CD4-positive, alpha-beta T cell (primary cell): Measurements from ENCODE around the gene PDE3A. TPM values are rescaled to one million over a fixed set of nuclear protein-coding genes. Genes with fewer than 3 reads are reported as not detected.

Source experiments
- ATAC-seq: fragments of 200-7000 bp; cut with Tn5 transposase; one replicate; pipeline ENCODE4 v1.10.0; 2022; ENCODE audit warnings: mild to moderate bottlenecking; ENCODE audit not compliant: poor library complexity
- CTCF ChIA-PET: fragments of 350-600 bp; sonication (Branson Sonifier 250); formaldehyde crosslinking; loops from one replicate; lab custom pipeline; 2021; ENCODE audit warnings: antibody characterized with exemption, inconsistent platforms; lab: Charles Lee
- POLR2A ChIA-PET: fragments of 350-600 bp; sonication (Branson Sonifier 250); formaldehyde crosslinking; loops from one replicate; lab custom pipeline; 2021; ENCODE audit warnings: antibody characterized with exemption, inconsistent platforms; lab: Charles Lee
- DNase-seq, 14 experiments: peaks; one replicate each; pipeline ENCODE4 v3.0.0-alpha.2; 2013 to 2020; ENCODE audit warnings: mixed read lengths in 2 of 14
- H3K27ac ChIP-seq, 2 donors: one replicate each; pipeline versions ENCODE4 v1.5.1 to v1.7.0; 2013; ENCODE audit warnings: low read length in 2 of 2, low read depth in 1 of 2, mild to moderate bottlenecking in 1 of 2
- H3K27me3 ChIP-seq, 2 experiments: 1 replicate in 1 of 2; 2 replicates in 1 of 2; pipeline versions ENCODE4 v1.6.1 to v1.7.0; 2013; ENCODE audit warnings: low read length in 2 of 2, control low read depth in 1 of 2, mild to moderate bottlenecking in 1 of 2, moderate library complexity in 1 of 2; ENCODE audit not compliant: insufficient read depth in 2 of 2, control insufficient read depth in 1 of 2
- H3K36me3 ChIP-seq: one replicate; pipeline ENCODE4 v1.6.1; 2013; ENCODE audit warnings: low read length, control low read depth; ENCODE audit not compliant: insufficient read depth
- H3K4me1 ChIP-seq: one replicate; pipeline ENCODE4 v1.6.1; 2013; ENCODE audit warnings: low read length, control low read depth; ENCODE audit not compliant: insufficient read depth
- H3K4me3 ChIP-seq: one replicate; pipeline ENCODE4 v1.5.1; 2013; ENCODE audit warnings: mild to moderate bottlenecking, low read length, moderate library complexity
- H3K9me3 ChIP-seq, 2 experiments: 1 replicate in 1 of 2; 2 replicates in 1 of 2; pipeline versions ENCODE4 v1.6.1 to v1.7.0; 2013; ENCODE audit warnings: low read length in 2 of 2, mild to moderate bottlenecking in 2 of 2, control low read depth in 1 of 2, moderate library complexity in 1 of 2; ENCODE audit not compliant: control insufficient read depth in 1 of 2, insufficient read depth in 1 of 2
- H3K27ac Mint-ChIP-seq: one replicate; pipeline ENCODE4 v1.8.0; 2020; ENCODE audit warnings: mixed read lengths
- H3K27me3 Mint-ChIP-seq: one replicate; pipeline ENCODE4 v1.8.0; 2021; ENCODE audit warnings: mixed read lengths
- H3K36me3 Mint-ChIP-seq: one replicate; pipeline ENCODE4 v1.8.0; 2021; ENCODE audit warnings: low read depth, mixed read lengths
- H3K4me1 Mint-ChIP-seq: one replicate; pipeline ENCODE4 v1.8.0; 2021; ENCODE audit warnings: low read depth, mixed read lengths
- H3K4me3 Mint-ChIP-seq: one replicate; pipeline ENCODE4 v1.8.0; 2020; ENCODE audit warnings: mild to moderate bottlenecking, mixed read lengths
- H3K9me3 Mint-ChIP-seq: one replicate; pipeline ENCODE4 v1.8.0; 2020; ENCODE audit warnings: mixed read lengths
- intact Hi-C, 2 experiments: fragments of 100-400 bp; cut with DNase I in 1 of 2; cut with micrococcal nuclease in 1 of 2; formaldehyde crosslinking; loops; one replicate each; pipeline versions ENCODE4 v1.15.1 to v1.9.0; 2023 to 2025; cut with DNase I, micrococcal nuclease
- total RNA-seq, 174 experiments: library from RNA in 2 of 174; stranded (reverse) in 2 of 174; gene quantifications; one replicate each; pipeline ENCODE4 v1.2.3 and lab custom pipeline; 2021 to 2026
- TF ChIP-seq, protein P1 (sequence below): fragments of 200-600 bp; IDR thresholded peaks from one replicate; pipeline ENCODE4 v1.8.0; 2022; ENCODE audit warnings: antibody characterized with exemption, mild to moderate bottlenecking

Gene PDE3A
- total RNA-seq, 2 experiments from 2014 or later = not detected

DNA sequence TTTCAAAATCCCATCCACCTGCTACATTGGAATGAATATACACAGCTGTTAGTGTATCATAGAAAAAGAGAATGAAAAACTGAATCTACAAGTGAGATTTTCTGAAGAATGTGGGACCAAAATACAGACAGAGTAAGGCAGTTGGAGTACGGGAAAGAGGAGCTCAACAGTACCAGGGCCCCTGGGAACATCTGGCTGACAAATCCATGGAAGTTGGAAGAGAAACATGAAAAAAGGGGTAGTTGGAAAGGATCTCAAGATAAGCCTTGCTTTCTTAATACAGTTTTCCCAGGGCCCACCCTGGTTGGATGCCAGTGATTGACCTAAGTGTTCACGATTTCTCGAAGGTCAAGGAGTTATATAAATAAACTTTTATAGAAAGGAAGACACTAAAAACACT lies 272.8 kb downstream of the PDE3A start:
- H3K4me1 ChIP-seq = no peaks in the 10 kb centered on the region
- H3K9me3 ChIP-seq = no peaks in the 10 kb centered on the region
- no peak overlapping the region for H3K27ac ChIP-seq
- no peaks in the 10 kb centered on the region for H3K27me3 ChIP-seq
- ChIA-PET CTCF (no interaction called here), POLR2A (no interaction called here)
- H3K36me3 ChIP-seq = no peaks in the 10 kb centered on the region
- DNase-seq = no peak
- H3K27ac Mint-ChIP-seq = no peak overlapping the region
- intact Hi-C loops = no loop called here
- H3K4me3 ChIP-seq = no peak overlapping the region
- no peaks in the 10 kb centered on the region for H3K9me3 Mint-ChIP-seq
- no peaks in the 10 kb centered on the region for H3K4me1 Mint-ChIP-seq
- TF ChIP-seq, protein P1, sequence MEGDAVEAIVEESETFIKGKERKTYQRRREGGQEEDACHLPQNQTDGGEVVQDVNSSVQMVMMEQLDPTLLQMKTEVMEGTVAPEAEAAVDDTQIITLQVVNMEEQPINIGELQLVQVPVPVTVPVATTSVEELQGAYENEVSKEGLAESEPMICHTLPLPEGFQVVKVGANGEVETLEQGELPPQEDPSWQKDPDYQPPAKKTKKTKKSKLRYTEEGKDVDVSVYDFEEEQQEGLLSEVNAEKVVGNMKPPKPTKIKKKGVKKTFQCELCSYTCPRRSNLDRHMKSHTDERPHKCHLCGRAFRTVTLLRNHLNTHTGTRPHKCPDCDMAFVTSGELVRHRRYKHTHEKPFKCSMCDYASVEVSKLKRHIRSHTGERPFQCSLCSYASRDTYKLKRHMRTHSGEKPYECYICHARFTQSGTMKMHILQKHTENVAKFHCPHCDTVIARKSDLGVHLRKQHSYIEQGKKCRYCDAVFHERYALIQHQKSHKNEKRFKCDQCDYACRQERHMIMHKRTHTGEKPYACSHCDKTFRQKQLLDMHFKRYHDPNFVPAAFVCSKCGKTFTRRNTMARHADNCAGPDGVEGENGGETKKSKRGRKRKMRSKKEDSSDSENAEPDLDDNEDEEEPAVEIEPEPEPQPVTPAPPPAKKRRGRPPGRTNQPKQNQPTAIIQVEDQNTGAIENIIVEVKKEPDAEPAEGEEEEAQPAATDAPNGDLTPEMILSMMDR = no peak
- H3K4me3 Mint-ChIP-seq = no peak overlapping the region
- H3K27me3 Mint-ChIP-seq = no peaks in the 10 kb centered on the region
- no peaks in the 10 kb centered on the region for H3K36me3 Mint-ChIP-seq
- no peak for ATAC-seq

DNA sequence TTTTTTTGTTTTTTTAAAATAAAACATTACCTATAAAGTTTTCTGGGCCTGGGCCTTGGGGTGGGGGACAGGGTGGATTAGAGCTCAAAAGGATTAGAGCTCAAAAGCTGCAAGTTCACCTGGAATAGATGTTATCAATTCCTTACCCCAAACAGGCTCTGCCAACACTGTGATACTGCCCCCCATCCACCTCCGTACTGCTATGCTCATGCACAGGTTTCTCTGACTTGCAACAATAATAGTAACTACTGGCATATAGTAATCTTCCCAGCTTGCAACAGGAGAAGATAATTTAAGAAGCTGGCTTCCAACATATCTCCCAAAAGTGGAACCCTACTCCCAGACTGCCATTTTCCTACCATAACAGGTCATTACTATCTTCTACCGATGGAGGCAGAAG lies 275.5 kb downstream of the PDE3A start:
- Histone ChIP-seq H3K27me3 (no peaks in the 10 kb centered on the region), H3K9me3 (no peaks in the 10 kb centered on the region), H3K27ac (no peak overlapping the region), H3K4me3 (no peak overlapping the region), H3K4me1 (no peaks in the 10 kb centered on the region), H3K36me3 (no peaks in the 10 kb centered on the region)
- intact Hi-C loops = no loop called here
- no peak overlapping the region for H3K27ac Mint-ChIP-seq
- no peak for DNase-seq
- POLR2A ChIA-PET = no interaction called here
- no peak overlapping the region for H3K4me3 Mint-ChIP-seq
- no peaks in the 10 kb centered on the region for H3K9me3 Mint-ChIP-seq
- TF ChIP-seq, protein P1 = no peak
- CTCF ChIA-PET = no interaction called here
- ATAC-seq = no peak
- H3K27me3 Mint-ChIP-seq = no peaks in the 10 kb centered on the region
- H3K4me1 Mint-ChIP-seq = no peaks in the 10 kb centered on the region
- no peaks in the 10 kb centered on the region for H3K36me3 Mint-ChIP-seq

DNA sequence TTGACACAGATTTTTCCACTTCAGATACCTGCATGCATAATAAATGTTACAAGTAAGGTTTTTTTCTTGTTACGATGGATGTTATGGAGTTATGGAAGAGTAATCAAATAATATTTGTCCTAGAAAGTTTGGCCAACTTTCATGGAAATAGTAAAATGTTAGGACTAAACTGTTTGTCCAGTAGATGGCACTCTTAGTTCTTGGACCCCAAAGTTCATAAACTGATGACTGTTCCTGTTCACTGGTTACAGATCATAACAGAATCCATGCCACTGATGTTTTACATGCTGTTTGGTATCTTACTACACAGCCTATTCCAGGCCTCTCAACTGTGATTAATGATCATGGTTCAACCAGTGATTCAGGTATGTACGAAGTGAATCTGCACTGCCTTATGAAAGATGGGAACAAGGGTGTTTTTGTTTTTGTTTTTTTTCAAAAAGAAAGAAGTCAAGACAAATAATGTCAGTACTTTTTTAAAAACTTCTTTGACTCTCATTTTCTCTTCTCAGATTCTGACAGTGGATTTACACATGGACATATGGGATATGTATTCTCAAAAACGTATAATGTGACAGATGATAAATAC lies 278.0 kb downstream of the PDE3A start:
- no peak overlapping the region for H3K4me3 ChIP-seq
- DNase-seq = no peak
- intact Hi-C loops = no loop called here

More for the DNA sequence above, 278.0 kb downstream of the PDE3A start:
- ChIA-PET POLR2A (no interaction called here), CTCF (no interaction called here)
- no peaks in the 10 kb centered on the region for H3K4me1 ChIP-seq
- ATAC-seq = no peak
- H3K27ac Mint-ChIP-seq = no peak overlapping the region
- H3K9me3 Mint-ChIP-seq = no peaks in the 10 kb centered on the region
- no peaks in the 10 kb centered on the region for H3K27me3 Mint-ChIP-seq
- no peaks in the 10 kb centered on the region for H3K36me3 ChIP-seq
- no peak overlapping the region for H3K4me3 Mint-ChIP-seq
- no peak overlapping the region for H3K27ac ChIP-seq
- H3K9me3 ChIP-seq = no peaks in the 10 kb centered on the region
- no peaks in the 10 kb centered on the region for H3K4me1 Mint-ChIP-seq
- no peaks in the 10 kb centered on the region for H3K27me3 ChIP-seq
- TF ChIP-seq, protein P1 = no peak
- no peaks in the 10 kb centered on the region for H3K36me3 Mint-ChIP-seq
